Mucosa of descending colon (tissue), 3 donors: ENCODE data around the gene CCNYL1. TPM values are rescaled to one million over a fixed set of nuclear protein-coding genes. Genes with fewer than 3 reads are reported as not detected.
A peak's percentile ranks its signal among the peaks of the same experiment; 100 is the strongest.
"Not testable (repeated sequence)": the region's sequence is repeated elsewhere in the genome, so short reads cannot be mapped to it uniquely, and the experiment has no call there.

Experiments
- ATAC-seq: fragments of 200-7000 bp; cut with Tn5 transposase; one replicate; pipeline ENCODE4 v1.9.1; 2020; ENCODE audit warnings: mild to moderate bottlenecking, moderate library complexity
- DNase-seq, 3 donors: peaks; one replicate each; pipeline ENCODE4 v3.0.0-alpha.2; 2020
- H3K36me3 ChIP-seq: fragments of 200-600 bp; one replicate; pipeline ENCODE4 v1.8.0; 2021; ENCODE audit warnings: low read depth, mild to moderate bottlenecking
- H3K4me1 ChIP-seq: fragments of 200-600 bp; one replicate; pipeline ENCODE4 v1.8.0; 2021; ENCODE audit warnings: low read depth, mild to moderate bottlenecking
- H3K4me3 ChIP-seq: fragments of 200-600 bp; one replicate; pipeline ENCODE4 v1.8.0; 2021; ENCODE audit warnings: mild to moderate bottlenecking
- H3K9me3 ChIP-seq: fragments of 200-600 bp; one replicate; pipeline ENCODE4 v1.8.0; 2021; ENCODE audit warnings: mild to moderate bottlenecking
- intact Hi-C, 2 donors: fragments of 100-400 bp; cut with DNase I in 1 of 2; cut with micrococcal nuclease in 1 of 2; formaldehyde crosslinking; loops; one replicate each; pipeline versions ENCODE4 v1.11.0 to v1.11.1; 2022; cut with DNase I, micrococcal nuclease
- total RNA-seq, 3 donors: library from RNA; stranded (reverse); fragmentation: NEBNext Ultra II Directional in 2 of 3; extraction: Animal tissue kit (Norgen Biotek cat#: 25700) in 2 of 3; gene quantifications; one replicate each; pipeline versions ENCODE4 v1.2.1 to v1.2.4, GENCODE V29; 2021 to 2023
- TF ChIP-seq, protein P1 (sequence below): fragments of 200-600 bp; IDR thresholded peaks from one replicate; pipeline ENCODE4 v1.8.0; 2022; ENCODE audit warnings: antibody characterized with exemption, mild to moderate bottlenecking
- donor health status: DM: no; HTN: no; CAD: no; lungs with moderate emphysema.
- donor health status: DM: no; HTN: no; CAD: no.
- donor health status: DM: no; HTN: yes; CAD: no.

Gene CCNYL1
- total RNA-seq, 3 donors from 2014 or later = 27.8 to 53.9 (median 32.0) TPM

DNA sequence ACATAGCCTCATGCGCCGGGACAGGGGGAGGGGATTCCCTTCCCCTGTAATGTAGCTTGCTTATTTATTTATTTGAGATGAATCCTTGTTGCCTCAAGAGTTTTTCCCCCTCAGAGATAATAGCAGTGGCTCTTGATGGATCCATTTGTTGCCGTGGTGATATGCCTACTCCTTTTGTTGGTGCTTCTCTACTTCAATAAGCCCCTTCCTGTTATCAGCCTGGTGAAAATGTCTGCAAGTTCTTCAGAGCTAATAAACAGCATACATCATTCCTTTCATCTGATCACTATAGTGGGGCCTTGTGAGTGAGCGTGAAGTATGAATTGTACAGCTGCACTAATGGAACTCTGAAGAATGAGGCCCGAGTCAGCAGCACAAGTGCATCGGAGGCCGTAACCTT is 38.9 kb downstream of the CCNYL1 start:
- TF ChIP-seq, protein P1, sequence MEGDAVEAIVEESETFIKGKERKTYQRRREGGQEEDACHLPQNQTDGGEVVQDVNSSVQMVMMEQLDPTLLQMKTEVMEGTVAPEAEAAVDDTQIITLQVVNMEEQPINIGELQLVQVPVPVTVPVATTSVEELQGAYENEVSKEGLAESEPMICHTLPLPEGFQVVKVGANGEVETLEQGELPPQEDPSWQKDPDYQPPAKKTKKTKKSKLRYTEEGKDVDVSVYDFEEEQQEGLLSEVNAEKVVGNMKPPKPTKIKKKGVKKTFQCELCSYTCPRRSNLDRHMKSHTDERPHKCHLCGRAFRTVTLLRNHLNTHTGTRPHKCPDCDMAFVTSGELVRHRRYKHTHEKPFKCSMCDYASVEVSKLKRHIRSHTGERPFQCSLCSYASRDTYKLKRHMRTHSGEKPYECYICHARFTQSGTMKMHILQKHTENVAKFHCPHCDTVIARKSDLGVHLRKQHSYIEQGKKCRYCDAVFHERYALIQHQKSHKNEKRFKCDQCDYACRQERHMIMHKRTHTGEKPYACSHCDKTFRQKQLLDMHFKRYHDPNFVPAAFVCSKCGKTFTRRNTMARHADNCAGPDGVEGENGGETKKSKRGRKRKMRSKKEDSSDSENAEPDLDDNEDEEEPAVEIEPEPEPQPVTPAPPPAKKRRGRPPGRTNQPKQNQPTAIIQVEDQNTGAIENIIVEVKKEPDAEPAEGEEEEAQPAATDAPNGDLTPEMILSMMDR = no peak
- Histone ChIP-seq H3K9me3 (no peaks in the 10 kb centered on the region), H3K4me3 (no peak overlapping the region), H3K36me3 (no peaks in the 10 kb centered on the region), H3K4me1 (no peaks in the 10 kb centered on the region)
- intact Hi-C loops = no loop called here
- DNase-seq (no peak), ATAC-seq (no peak)

DNA sequence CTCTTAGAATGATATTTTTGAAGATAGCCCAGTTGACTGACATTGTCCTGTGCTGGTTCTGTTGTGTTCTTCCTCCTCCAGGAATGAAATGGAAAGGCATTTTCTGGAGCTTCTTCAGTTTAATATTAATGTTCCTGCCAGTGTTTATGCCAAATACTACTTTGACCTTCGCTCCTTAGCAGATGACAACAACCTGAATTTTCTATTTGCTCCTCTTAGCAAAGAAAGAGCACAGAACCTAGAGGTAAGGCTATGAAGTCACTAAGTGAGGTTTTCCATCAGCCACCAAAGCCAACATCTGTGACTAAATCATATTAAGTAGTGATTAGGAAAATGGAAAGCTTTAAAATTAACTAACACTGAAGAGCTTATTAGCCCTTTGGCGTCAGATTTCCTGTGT is 39.4 kb downstream of the CCNYL1 start:
- DNase-seq (no peak), ATAC-seq (no peak)
- Histone ChIP-seq H3K4me1 (no peaks in the 10 kb centered on the region), H3K9me3 (no peaks in the 10 kb centered on the region), H3K36me3 (no peaks in the 10 kb centered on the region), H3K4me3 (no peak overlapping the region)
- TF ChIP-seq, protein P1 = no peak
- intact Hi-C loops = no loop called here

DNA sequence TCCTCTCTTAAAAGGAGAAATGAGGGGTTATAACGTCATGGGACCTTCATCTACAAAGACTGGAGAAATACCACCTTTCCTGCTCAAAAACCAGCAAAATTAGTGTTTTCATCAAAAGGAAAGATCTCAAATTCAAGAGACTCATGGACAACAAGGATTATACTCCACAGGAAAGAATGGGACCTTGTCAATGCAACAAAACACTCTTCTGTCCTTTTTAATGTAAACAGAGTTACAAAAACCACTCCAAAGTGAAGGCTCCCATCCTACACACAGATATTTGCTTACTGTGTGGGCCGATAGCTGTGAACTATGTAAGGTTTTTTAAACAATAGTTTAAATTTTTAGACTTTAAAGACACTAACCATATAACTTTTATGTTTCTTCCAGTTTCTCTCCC is 42.2 kb downstream of the CCNYL1 start:
- not testable (repeated sequence) for ATAC-seq, H3K36me3 ChIP-seq

DNA sequence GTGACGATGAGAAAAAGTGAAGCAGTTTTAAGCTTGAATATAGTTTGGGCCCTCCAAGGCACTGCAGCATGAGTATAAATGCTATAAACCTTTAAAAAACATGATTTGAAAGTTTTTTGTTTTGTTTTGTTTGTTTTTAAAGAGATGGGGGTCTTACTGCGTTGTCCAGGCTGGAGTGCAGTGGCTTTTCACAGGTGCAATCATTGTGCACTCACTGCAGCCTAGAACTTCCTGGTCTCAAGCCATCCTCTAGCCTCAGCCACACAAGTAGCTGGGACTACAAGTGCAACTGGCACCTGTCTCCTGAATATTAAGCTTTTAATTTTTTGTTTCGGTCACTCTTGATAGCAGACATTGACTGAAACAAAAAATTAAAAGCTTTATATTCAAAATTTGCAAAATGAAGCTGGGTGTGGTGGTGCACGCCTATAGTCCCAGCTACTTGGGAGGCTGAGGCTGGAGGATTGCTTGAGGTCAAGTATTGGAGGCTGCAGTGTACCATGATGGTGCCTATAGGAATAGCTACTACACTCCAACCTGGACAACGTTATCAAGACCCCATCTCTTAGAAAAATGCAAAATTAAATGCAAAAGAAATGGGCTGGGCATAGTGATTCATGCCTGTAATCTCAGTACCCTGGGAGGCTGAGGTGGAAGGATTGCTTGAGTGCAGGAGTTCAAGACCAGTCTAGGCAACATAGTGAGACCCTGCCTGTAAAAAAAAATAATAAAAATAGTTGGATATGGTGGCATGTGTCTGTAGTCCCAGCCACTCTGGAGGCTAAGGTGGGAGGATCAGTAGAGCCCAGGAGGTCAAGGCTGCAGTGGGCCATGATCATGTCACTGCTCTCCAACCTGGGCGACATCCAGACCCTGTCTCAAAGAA is 43.3 kb downstream of the CCNYL1 start:
- Histone ChIP-seq H3K4me1 (peaks cover 5% of the 10 kb centered on the region), H3K4me3 (no peak overlapping the region), H3K36me3 (no peaks in the 10 kb centered on the region), H3K9me3 (no peaks in the 10 kb centered on the region)
- no peak for ATAC-seq
- TF ChIP-seq, protein P1 = no peak
- intact Hi-C loops = no loop called here
- DNase-seq = no peak

More for the DNA sequence above, 42.2 kb downstream of the CCNYL1 start:
- H3K9me3 ChIP-seq, H3K4me3 ChIP-seq, DNase-seq, H3K4me1 ChIP-seq, intact Hi-C loops: not testable (repeated sequence)

DNA sequence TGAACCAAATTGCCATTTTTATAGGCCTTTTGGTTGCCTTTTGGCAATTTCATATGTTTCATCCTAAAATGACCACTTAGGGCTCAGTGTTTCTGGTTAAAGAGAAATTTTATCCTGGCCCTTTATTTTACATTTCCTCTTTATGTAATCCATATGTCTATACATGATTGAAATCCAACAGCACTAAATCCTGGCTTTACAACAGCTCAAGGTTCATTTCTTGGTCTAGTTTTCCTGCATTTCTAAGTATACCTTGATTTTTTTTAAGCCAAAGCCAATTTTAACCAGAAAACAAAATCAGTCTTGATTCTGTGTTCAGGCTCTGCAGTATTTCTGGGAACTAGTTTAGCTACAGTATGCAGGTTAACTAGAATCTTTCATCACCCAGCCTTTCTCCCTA is 46.6 kb downstream of the CCNYL1 start:
- intact Hi-C loops = no loop called here
- H3K4me1 ChIP-seq = peaks cover 12% of the 10 kb centered on the region
- no peaks in the 10 kb centered on the region for H3K36me3 ChIP-seq
- ATAC-seq = peak; percentile 57
- H3K4me3 ChIP-seq = no peak overlapping the region
- H3K9me3 ChIP-seq = no peaks in the 10 kb centered on the region
- TF ChIP-seq, protein P1 = no peak
- no peak for DNase-seq

DNA sequence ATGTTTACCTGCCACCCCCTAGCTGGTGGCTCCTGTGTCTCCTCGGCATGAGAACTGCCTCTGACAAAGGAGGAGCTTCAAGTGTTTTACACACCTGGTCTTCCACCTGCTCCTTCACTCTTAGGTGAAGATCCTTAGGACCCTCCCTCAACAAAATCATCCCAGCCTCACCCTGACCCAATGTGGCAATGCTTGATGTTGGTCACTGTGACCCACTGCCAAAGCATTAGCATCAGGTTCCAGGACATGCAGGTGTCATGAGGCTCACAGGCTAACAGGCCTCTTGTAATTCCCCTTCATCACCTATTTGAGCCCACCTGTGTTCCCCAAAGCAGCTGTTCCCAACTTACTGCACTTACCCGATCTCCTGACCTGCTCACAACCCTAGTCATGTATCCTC is 48.5 kb downstream of the CCNYL1 start:
- TF ChIP-seq, protein P1 = no peak
- intact Hi-C loops = loop anchor here in 1 of 2 donors (10.0 kb wide), 1 partner anchor 215 kb away; no protein-coding TSS in a partner anchor
- DNase-seq (no peak), ATAC-seq (no peak)
- Histone ChIP-seq H3K9me3 (no peaks in the 10 kb centered on the region), H3K36me3 (no peaks in the 10 kb centered on the region), H3K4me1 (peaks cover 26% of the 10 kb centered on the region), H3K4me3 (no peak overlapping the region)
